DOHH2 (cell line): ENCODE results near the gene GRK6.

ENCODE experiments used
- CTCF ChIP-seq: fragments of 200-600 bp; sonication (generic); IDR thresholded peaks from one replicate; pipeline ENCODE4 v1.5.1; 2014; ENCODE audit warnings: antibody characterized with exemption, mild to moderate bottlenecking, low read depth, low read length; ENCODE audit not compliant: poor library complexity, severe bottlenecking
- EZH2phosphoT487 ChIP-seq: fragments of 200-600 bp; sonication (generic); IDR thresholded peaks from 2 replicates; pipeline ENCODE4 v1.6.1; 2017; ENCODE audit warnings: borderline replicate concordance, mild to moderate bottlenecking, antibody characterized with exemption, low read length, moderate library complexity, mixed read lengths

GRCh38 chr5:177442066-177442826 lies 15.8 kb downstream of the GRK6 start:
- TF ChIP-seq CTCF (no peak), EZH2phosphoT487 (no peak)
